GM23338 (cell line): ENCODE results near the gene LACRT. TPM values are rescaled to one million over a fixed set of nuclear protein-coding genes. Genes with fewer than 3 reads are reported as not detected.

Experiments used
- ATAC-seq: fragments of 200-7000 bp; cut with Tn5 transposase; 3 replicates; pipeline ENCODE4 v1.9.1; 2020
- DNase-seq: peaks from one replicate; pipeline ENCODE4 v3.0.0-alpha.2; 2015; ENCODE audit warnings: low spot score
- H2AFZ ChIP-seq: fragments of 200-600 bp; sonication (generic); 2 replicates; pipeline ENCODE4 v1.8.0; 2016; ENCODE audit warnings: antibody characterized with exemption, mild to moderate bottlenecking, moderate library complexity
- H3F3A ChIP-seq: fragments of 200-600 bp; sonication (generic); replicated peaks from 2 replicates; pipeline ENCODE4 v1.8.0; 2017; ENCODE audit warnings: antibody characterized with exemption, mixed run types, low read depth
- H3K27ac ChIP-seq: fragments of 200-600 bp; sonication (generic); 2 replicates; pipeline ENCODE4 v1.6.1; 2016; ENCODE audit warnings: low read depth
- H3K27me3 ChIP-seq: fragments of 200-600 bp; sonication (generic); 2 replicates; pipeline ENCODE4 v1.8.0; 2016; ENCODE audit warnings: mild to moderate bottlenecking, mixed run types, moderate library complexity; ENCODE audit not compliant: insufficient read depth
- H3K36me3 ChIP-seq: fragments of 200-600 bp; sonication (generic); 2 replicates; pipeline ENCODE4 v1.8.0; 2016; ENCODE audit warnings: mild to moderate bottlenecking; ENCODE audit not compliant: insufficient read depth
- H3K4me1 ChIP-seq: fragments of 200-600 bp; sonication (generic); 2 replicates; pipeline ENCODE4 v1.8.0; 2016; ENCODE audit warnings: mild to moderate bottlenecking, moderate library complexity; ENCODE audit not compliant: insufficient read depth
- H3K4me2 ChIP-seq: fragments of 200-600 bp; sonication (generic); 2 replicates; pipeline ENCODE4 v1.7.1; 2017; ENCODE audit warnings: mixed run types
- H3K4me3 ChIP-seq: fragments of 200-600 bp; sonication (generic); 2 replicates; pipeline ENCODE4 v1.6.1; 2016; ENCODE audit warnings: mixed run types
- H3K79me2 ChIP-seq: fragments of 200-600 bp; sonication (generic); replicated peaks from 2 replicates; pipeline ENCODE4 v1.8.0; 2017; ENCODE audit warnings: mild to moderate bottlenecking; ENCODE audit not compliant: insufficient read depth
- H3K9me2 ChIP-seq: fragments of 200-600 bp; sonication (generic); 2 replicates; pipeline ENCODE4 v1.8.0; 2017; ENCODE audit not compliant: insufficient read depth
- H4K20me1 ChIP-seq: fragments of 200-600 bp; sonication (generic); replicated peaks from 2 replicates; pipeline ENCODE4 v1.8.0; 2017; ENCODE audit warnings: mild to moderate bottlenecking; ENCODE audit not compliant: insufficient read depth
- H3K27ac Mint-ChIP-seq: 2 replicates; pipeline ENCODE4 v1.8.0; 2020; ENCODE audit warnings: inconsistent platforms, mild to moderate bottlenecking, moderate library complexity, mixed read lengths
- H3K27me3 Mint-ChIP-seq: 3 replicates; pipeline ENCODE4 v1.8.0; 2022; ENCODE audit warnings: low read depth, mild to moderate bottlenecking, moderate library complexity, mixed read lengths, inconsistent platforms; ENCODE audit not compliant: insufficient read depth, poor library complexity
- H3K36me3 Mint-ChIP-seq: 3 replicates; pipeline ENCODE4 v1.8.0; 2021; ENCODE audit warnings: low read depth, mild to moderate bottlenecking, inconsistent platforms, moderate library complexity, mixed read lengths
- H3K4me1 Mint-ChIP-seq: 3 replicates; pipeline ENCODE4 v1.8.0; 2020; ENCODE audit warnings: mild to moderate bottlenecking, inconsistent platforms, mixed read lengths
- H3K4me3 Mint-ChIP-seq: 3 replicates; pipeline ENCODE4 v1.8.0; 2021; ENCODE audit warnings: moderate library complexity, mild to moderate bottlenecking, inconsistent platforms, mixed read lengths
- H3K9me3 Mint-ChIP-seq: 3 replicates; pipeline ENCODE4 v1.8.0; 2020; ENCODE audit warnings: moderate library complexity, mild to moderate bottlenecking, inconsistent platforms, mixed read lengths
- CREB1 ChIP-seq: fragments of 250-450 bp; sonication (Bioruptor Pico); IDR thresholded peaks from 2 replicates; pipeline ENCODE4 v1.5.0; 2020; ENCODE audit warnings: low read depth, mild to moderate bottlenecking, moderate library complexity
- CTCF ChIP-seq, 2 experiments: fragments of 200-600 bp in 1 of 2; sonication (generic) in 1 of 2; conservative IDR thresholded peaks; 2 replicates each; pipeline versions ENCODE4 v1.5.1 to v1.6.1; 2016 to 2017; ENCODE audit warnings: antibody characterized with exemption in 2 of 2, low read depth in 2 of 2, mild to moderate bottlenecking in 2 of 2, moderate library complexity in 1 of 2
- ETS1 ChIP-seq: IDR thresholded peaks from 2 replicates; pipeline ENCODE4 v1.6.1; 2016; ENCODE audit warnings: antibody characterized with exemption
- EZH2 ChIP-seq: fragments of 200-600 bp; sonication (generic); IDR thresholded peaks from one replicate; pipeline ENCODE4 v1.8.0; 2017; ENCODE audit warnings: antibody characterized with exemption, mild to moderate bottlenecking, low read depth; ENCODE audit not compliant: unreplicated experiment
- EZH2phosphoT487 ChIP-seq: fragments of 200-600 bp; sonication (generic); IDR thresholded peaks from one replicate; pipeline ENCODE4 v1.8.1; 2018; ENCODE audit warnings: antibody characterized with exemption; ENCODE audit not compliant: unreplicated experiment
- JUNB ChIP-seq: IDR thresholded peaks from one replicate; pipeline ENCODE4 v1.6.1; 2016; ENCODE audit warnings: antibody characterized with exemption; ENCODE audit not compliant: unreplicated experiment
- NANOG ChIP-seq: IDR thresholded peaks from 2 replicates; pipeline ENCODE4 v1.6.1; 2016; ENCODE audit warnings: antibody characterized with exemption, borderline replicate concordance
- POLR2AphosphoS5 ChIP-seq: IDR thresholded peaks from 2 replicates; pipeline ENCODE4 v1.6.1; 2016; ENCODE audit warnings: antibody characterized with exemption, low read depth
- REST ChIP-seq: IDR thresholded peaks from one replicate; pipeline ENCODE4 v1.6.1; 2018; ENCODE audit warnings: antibody characterized with exemption; ENCODE audit not compliant: unreplicated experiment
- STAT1 ChIP-seq: IDR thresholded peaks from one replicate; pipeline ENCODE4 v1.6.1; 2016; ENCODE audit warnings: antibody characterized with exemption; ENCODE audit not compliant: unreplicated experiment
- ZNF114 ChIP-seq: fragments of 250-450 bp; sonication (Bioruptor Pico); IDR thresholded peaks from 2 replicates; pipeline ENCODE4 v1.5.0; 2020; ENCODE audit warnings: mild to moderate bottlenecking, moderate library complexity
- ZNF331 ChIP-seq: fragments of 250-450 bp; sonication (Bioruptor Pico); IDR thresholded peaks from 2 replicates; pipeline ENCODE4 v1.5.0; 2020; ENCODE audit warnings: low read depth, mild to moderate bottlenecking, moderate library complexity
- polyA plus RNA-seq: library from polyadenylated mRNA; unstranded; fragments of >200 nt; fragmentation: Nextera tagmentation; extraction: Ambion mirVana; gene quantifications from 2 replicates; pipeline ENCODE4 v1.2.1, GENCODE V29; 2016
- total RNA-seq: library from RNA; depleted of rRNA; stranded (reverse); fragments of >200 nt; shearing (Covaris generic); gene quantifications from 2 replicates; pipeline ENCODE4 v1.2.3, GENCODE V29; 2014

Gene LACRT
- total and polyA plus RNA-seq, 2 experiments from 2014 or later, result not detected

- Histone ChIP-seq H3K9me2 (0 out of 2 replicates have a peak, but pooled peaks cover 5% of the 10 kb centered on the region), H3K27ac (no peak overlapping the region), H3K36me3 (no peaks in the 10 kb centered on the region), H3F3A (no peaks in the 10 kb centered on the region), H3K4me1 (no peaks in the 10 kb centered on the region), H3K4me2 (no peak overlapping the region), H3K27me3 (no peaks in the 10 kb centered on the region), H3K79me2 (no peaks in the 10 kb centered on the region), H4K20me1 (no peaks in the 10 kb centered on the region), H2AFZ (peak overlapping the region; percentile 96; the same call in 1 of the 2 replicates), H3K4me3 (no peak overlapping the region)
- H3K27me3 Mint-ChIP-seq, result peaks cover 5% of the 10 kb centered on the region
- H3K4me1 Mint-ChIP-seq, result peaks cover 10% of the 10 kb centered on the region
- no peaks in the 10 kb centered on the region; the same call in 2 of the 3 replicates for H3K9me3 Mint-ChIP-seq
- no peak overlapping the region for H3K4me3 Mint-ChIP-seq
- no peak overlapping the region for H3K27ac Mint-ChIP-seq
- ATAC-seq (no peak), DNase-seq (peak; percentile 4)
- TF ChIP-seq CTCF (conservative IDR thresholded peaks at IDR 0.05; ENCODE audit: low read depth in 2 of 2), result peak; percentile 14; a peak in 1 of 4 replicates
- TF ChIP-seq NANOG, result no peak
- no peaks in the 10 kb centered on the region for H3K36me3 Mint-ChIP-seq
These were observed 22.5 kb upstream of the LACRT start for GRCh38 chr12:54657105-54657607.

- Mint-ChIP-seq H3K9me3 (no peaks in the 10 kb centered on the region; the same call in 2 of the 3 replicates), H3K36me3 (no peaks in the 10 kb centered on the region), H3K4me3 (no peak overlapping the region), H3K27ac (no peak overlapping the region), H3K27me3 (peaks cover 2% of the 10 kb centered on the region), H3K4me1 (peaks cover 10% of the 10 kb centered on the region)
- H3K9me2 ChIP-seq, result 0 out of 2 replicates have a peak, but pooled peaks cover 5% of the 10 kb centered on the region
- no peaks in the 10 kb centered on the region for H3K79me2 ChIP-seq
- peak; percentile 22; the same call in 1 of the 3 replicates for ATAC-seq
- no peaks in the 10 kb centered on the region for H3K4me1 ChIP-seq
- no peaks in the 10 kb centered on the region for H3F3A ChIP-seq
- peak; percentile 20 for DNase-seq
- H3K27me3 ChIP-seq, result no peaks in the 10 kb centered on the region
- H3K4me2 ChIP-seq, result no peak overlapping the region
- H3K36me3 ChIP-seq, result no peaks in the 10 kb centered on the region
- no peak overlapping the region for H3K4me3 ChIP-seq
- no peak overlapping the region for H3K27ac ChIP-seq
- H2AFZ ChIP-seq, result peak overlapping the region; percentile 50; the same call in 1 of the 2 replicates
- no peaks in the 10 kb centered on the region for H4K20me1 ChIP-seq
- no peak for TF ChIP-seq CTCF (conservative IDR thresholded peaks at IDR 0.05; ENCODE audit: low read depth in 2 of 2)
- TF ChIP-seq REST, result no peak
- TF ChIP-seq EZH2phosphoT487, result no peak
- TF ChIP-seq NANOG, result no peak
- TF ChIP-seq STAT1, result no peak
- no peak for TF ChIP-seq ETS1
- TF ChIP-seq ZNF331 (CRISPR knock-in tag), result no peak
- no peak for TF ChIP-seq EZH2
- TF ChIP-seq JUNB, result no peak
- TF ChIP-seq ZNF114 (CRISPR knock-in tag), result no peak
- TF ChIP-seq CREB1 (CRISPR knock-in tag), result no peak
- no peak for TF ChIP-seq POLR2AphosphoS5
These were observed 20.2 kb upstream of the LACRT start for GRCh38 chr12:54654926-54655325.
